Panc1 (cell line): ENCODE results near the gene ZNF462. TPM values are rescaled to one million over a fixed set of nuclear protein-coding genes. Genes with fewer than 3 reads are reported as not detected.
A peak's percentile ranks its signal among the peaks of the same experiment; 100 is the strongest.

Source experiments
- ATAC-seq: fragments of 200-7000 bp; cut with Tn5 transposase; 2 replicates; pipeline ENCODE4 v1.9.1; 2020; ENCODE audit warnings: mild to moderate bottlenecking, moderate library complexity
- BruUV-seq: library from RNA; stranded (reverse); fragments of 400-500 nt; replicated peaks from 2 replicates; lab custom pipeline; 2021; lab: Mats Ljungman, UMichigan
- CTCF ChIA-PET: fragments of 300-600 bp; sonication (Branson Sonifier 250); formaldehyde crosslinking; loops from one replicate; lab custom pipeline; 2022; ENCODE audit warnings: antibody characterized with exemption; lab: Charles Lee
- POLR2A ChIA-PET: fragments of 300-600 bp; sonication (Branson Sonifier 250); formaldehyde crosslinking; loops from one replicate; lab custom pipeline; 2022; ENCODE audit warnings: antibody characterized with exemption; lab: Charles Lee
- DNase-seq: peaks from one replicate; pipeline ENCODE4 v3.0.0-alpha.2; 2010; ENCODE audit warnings: low read depth, low spot score
- H3K27ac ChIP-seq: 2 replicates; pipeline ENCODE4 v1.5.1; 2011; ENCODE audit warnings: mild to moderate bottlenecking, low read length, inconsistent platforms
- H3K27me3 ChIP-seq: fragments of 200-500 bp; sonication (Bioruptor generic); 2 replicates; pipeline ENCODE4 v1.6.0; 2014; ENCODE audit warnings: low read length, inconsistent platforms; ENCODE audit not compliant: control insufficient read depth, insufficient read depth
- H3K36me3 ChIP-seq: fragments of 200-500 bp; sonication (Bioruptor generic); 2 replicates; pipeline ENCODE4 v1.5.1; 2014; ENCODE audit warnings: inconsistent platforms, mild to moderate bottlenecking, low read length, moderate library complexity; ENCODE audit not compliant: control insufficient read depth, insufficient read depth
- H3K4me1 ChIP-seq: 2 replicates; pipeline ENCODE4 v1.5.1; 2011; ENCODE audit warnings: inconsistent platforms, mild to moderate bottlenecking, low read length, moderate library complexity; ENCODE audit not compliant: control insufficient read depth, insufficient read depth
- H3K4me3 ChIP-seq, 2 experiments: 2 replicates each; pipeline ENCODE4 v1.5.1; 2011 to 2012; ENCODE audit warnings: low read depth in 2 of 2, low read length in 2 of 2, mild to moderate bottlenecking in 2 of 2, inconsistent platforms in 1 of 2, moderate library complexity in 1 of 2
- H3K9me3 ChIP-seq: fragments of 200-500 bp; sonication (Bioruptor generic); 2 replicates; pipeline ENCODE4 v1.5.1; 2014; ENCODE audit warnings: low read depth, mild to moderate bottlenecking, inconsistent platforms, low read length, moderate library complexity; ENCODE audit not compliant: control insufficient read depth, insufficient read depth
- CTCF ChIP-seq: fragments of 450-650 bp; IDR thresholded peaks from 2 replicates; pipeline ENCODE4 v1.5.1; 2017; ENCODE audit warnings: mild to moderate bottlenecking
- POLR2AphosphoS5 ChIP-seq: IDR thresholded peaks from 2 replicates; pipeline ENCODE4 v1.6.1; 2012; ENCODE audit warnings: mild to moderate bottlenecking, low read depth, low read length, moderate library complexity
- SIN3A ChIP-seq: IDR thresholded peaks from 2 replicates; pipeline ENCODE4 v1.6.1; 2012; ENCODE audit warnings: low read depth, mild to moderate bottlenecking, low read length, moderate library complexity, borderline replicate concordance; ENCODE audit not compliant: insufficient read depth
- TCF7L2 ChIP-seq: IDR thresholded peaks from 2 replicates; pipeline ENCODE4 v1.6.1; 2011; ENCODE audit warnings: mild to moderate bottlenecking, low read depth, low read length, inconsistent platforms
- in situ Hi-C: cut with HindIII; loops from 2 replicates; pipeline ENCODE4 v1.10.0; 2016; ENCODE audit warnings: low sequenced_read_pairs, low pct_unique_long_range_greater_than_20kb
- intact Hi-C: fragments of 100-400 bp; cut with micrococcal nuclease; formaldehyde crosslinking; loops from one replicate; pipeline ENCODE4 v1.10.0; 2022; ENCODE audit not compliant: unreplicated experiment
- total RNA-seq: library from RNA; stranded (reverse); gene quantifications from one replicate; pipeline ENCODE4 v1.2.1, GENCODE V29; 2021; ENCODE audit not compliant: unreplicated experiment
- TF ChIP-seq, protein P1 (sequence below), 2 experiments: IDR thresholded peaks; 2 replicates each; pipeline ENCODE4 v1.6.1; 2011 to 2012; ENCODE audit warnings: low read depth in 2 of 2, control low read depth in 1 of 2, low read length in 1 of 2, mild to moderate bottlenecking in 1 of 2, moderate library complexity in 1 of 2; ENCODE audit not compliant: insufficient read depth in 1 of 2

ZNF462 gene
- total RNA-seq, 1 experiment from 2014 or later, result 34.8 TPM

GRCh38 chr9:106862110-106862820 lies 701 bp upstream of the ZNF462 start:
- ATAC-seq, result peak; percentile 54
- POLR2A ChIA-PET, result interaction anchor here (0.6 to 0.7 kb wide), 3 partner anchors 26 to 335 kb away, joined by 3 to 4 read pairs (median 4); no protein-coding TSS in a partner anchor
- H3K27ac ChIP-seq, result peak overlapping the region; percentile 86
- no peak for DNase-seq
- in situ Hi-C loops, result no loop called here
- intact Hi-C loops, result loop anchor here (10.0 kb wide), 1 partner anchor 313 kb away; no protein-coding TSS in a partner anchor
- TF ChIP-seq, protein P1, sequence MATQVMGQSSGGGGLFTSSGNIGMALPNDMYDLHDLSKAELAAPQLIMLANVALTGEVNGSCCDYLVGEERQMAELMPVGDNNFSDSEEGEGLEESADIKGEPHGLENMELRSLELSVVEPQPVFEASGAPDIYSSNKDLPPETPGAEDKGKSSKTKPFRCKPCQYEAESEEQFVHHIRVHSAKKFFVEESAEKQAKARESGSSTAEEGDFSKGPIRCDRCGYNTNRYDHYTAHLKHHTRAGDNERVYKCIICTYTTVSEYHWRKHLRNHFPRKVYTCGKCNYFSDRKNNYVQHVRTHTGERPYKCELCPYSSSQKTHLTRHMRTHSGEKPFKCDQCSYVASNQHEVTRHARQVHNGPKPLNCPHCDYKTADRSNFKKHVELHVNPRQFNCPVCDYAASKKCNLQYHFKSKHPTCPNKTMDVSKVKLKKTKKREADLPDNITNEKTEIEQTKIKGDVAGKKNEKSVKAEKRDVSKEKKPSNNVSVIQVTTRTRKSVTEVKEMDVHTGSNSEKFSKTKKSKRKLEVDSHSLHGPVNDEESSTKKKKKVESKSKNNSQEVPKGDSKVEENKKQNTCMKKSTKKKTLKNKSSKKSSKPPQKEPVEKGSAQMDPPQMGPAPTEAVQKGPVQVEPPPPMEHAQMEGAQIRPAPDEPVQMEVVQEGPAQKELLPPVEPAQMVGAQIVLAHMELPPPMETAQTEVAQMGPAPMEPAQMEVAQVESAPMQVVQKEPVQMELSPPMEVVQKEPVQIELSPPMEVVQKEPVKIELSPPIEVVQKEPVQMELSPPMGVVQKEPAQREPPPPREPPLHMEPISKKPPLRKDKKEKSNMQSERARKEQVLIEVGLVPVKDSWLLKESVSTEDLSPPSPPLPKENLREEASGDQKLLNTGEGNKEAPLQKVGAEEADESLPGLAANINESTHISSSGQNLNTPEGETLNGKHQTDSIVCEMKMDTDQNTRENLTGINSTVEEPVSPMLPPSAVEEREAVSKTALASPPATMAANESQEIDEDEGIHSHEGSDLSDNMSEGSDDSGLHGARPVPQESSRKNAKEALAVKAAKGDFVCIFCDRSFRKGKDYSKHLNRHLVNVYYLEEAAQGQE (IDR thresholded peaks at IDR 0.05; ENCODE audit: insufficient read depth in 1 of 2, low read depth in 2 of 2, low read length in 1 of 2), result no peak
- TF ChIP-seq TCF7L2 (no peak), CTCF (no peak), SIN3A (peak; percentile 34; the same call in 1 of the 2 replicates)
- no peaks in the 10 kb centered on the region for H3K9me3 ChIP-seq
- peaks cover 19% of the 10 kb centered on the region for H3K4me1 ChIP-seq
- H3K4me3 ChIP-seq, result peak overlapping the region; percentile 82 to 90
- no peaks in the 10 kb centered on the region for H3K27me3 ChIP-seq
- BruUV-seq, result no TSS peak
- CTCF ChIA-PET, result no interaction called here
- peaks cover 2% of the 10 kb centered on the region; the same call in 1 of the 2 replicates for H3K36me3 ChIP-seq

DNA sequence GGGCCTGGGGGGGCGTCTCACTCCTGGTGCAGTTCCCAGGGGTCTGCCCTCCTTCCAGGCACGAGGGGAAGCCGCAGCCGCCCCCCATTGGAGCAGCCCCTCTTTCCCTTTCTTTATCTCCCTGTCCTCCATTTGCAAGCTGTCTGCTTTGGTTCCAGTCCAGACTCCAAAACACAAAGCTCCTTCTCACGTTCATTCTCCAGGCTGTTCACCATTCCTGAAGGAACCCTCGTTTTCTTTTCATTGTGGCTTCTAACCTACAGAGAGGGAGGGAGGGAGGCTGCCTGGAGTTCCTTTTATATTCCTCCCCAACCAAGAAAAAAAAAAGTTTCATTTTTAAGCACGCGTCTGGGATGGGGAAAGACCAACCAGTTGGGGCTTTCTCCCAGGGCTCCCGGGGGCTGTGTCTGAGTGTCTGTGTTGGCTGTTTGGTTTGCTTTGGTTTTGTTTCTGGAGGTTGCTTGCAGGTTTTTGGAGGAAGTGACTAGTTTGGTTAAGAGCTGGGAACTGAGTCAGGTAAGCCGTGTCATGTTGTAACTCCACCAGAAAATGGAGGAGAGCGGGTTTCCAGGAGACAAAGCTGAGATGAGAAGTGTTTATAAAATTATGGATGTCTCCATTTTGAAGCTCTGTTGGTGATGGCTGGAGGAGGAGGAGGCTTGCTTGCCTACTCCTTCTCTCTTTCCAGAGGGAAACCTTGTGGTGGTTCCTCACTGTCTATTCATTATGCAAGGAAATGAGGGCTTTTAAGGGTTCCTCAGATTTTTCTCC lies 1.6 kb downstream of the ZNF462 start:
- no peak for TF ChIP-seq POLR2AphosphoS5
- CTCF ChIA-PET, result no interaction called here
- BruUV-seq, result TSS peak; percentile 14
- intact Hi-C loops (loop anchor here (10.0 kb wide), 1 partner anchor 310 kb away; no protein-coding TSS in a partner anchor), in situ Hi-C loops (no loop called here)
- peaks cover 2% of the 10 kb centered on the region; the same call in 1 of the 2 replicates for H3K36me3 ChIP-seq
- H3K4me1 ChIP-seq, result peaks cover 26% of the 10 kb centered on the region
- H3K27ac ChIP-seq, result peak overlapping the region; percentile 86
- DNase-seq (no peak), ATAC-seq (no peak)
- POLR2A ChIA-PET, result interaction anchor here (0.7 kb wide), 1 partner anchor 46 kb away, joined by 5 read pairs; no protein-coding TSS in a partner anchor
- no peaks in the 10 kb centered on the region for H3K9me3 ChIP-seq
- H3K4me3 ChIP-seq, result peak overlapping the region; percentile 82 to 90
- no peaks in the 10 kb centered on the region for H3K27me3 ChIP-seq
